ENCODE data around the gene FSIP1. TPM values are rescaled to one million over a fixed set of nuclear protein-coding genes. Genes with fewer than 3 reads are reported as not detected.

FSIP1 gene
- total and polyA plus RNA-seq, 9 of the 15 experiments (the other 6 are each of a cell fraction or from before 2014, with no cell fraction given) = 0.07 to 0.51 (median 0.29) TPM

DNA sequence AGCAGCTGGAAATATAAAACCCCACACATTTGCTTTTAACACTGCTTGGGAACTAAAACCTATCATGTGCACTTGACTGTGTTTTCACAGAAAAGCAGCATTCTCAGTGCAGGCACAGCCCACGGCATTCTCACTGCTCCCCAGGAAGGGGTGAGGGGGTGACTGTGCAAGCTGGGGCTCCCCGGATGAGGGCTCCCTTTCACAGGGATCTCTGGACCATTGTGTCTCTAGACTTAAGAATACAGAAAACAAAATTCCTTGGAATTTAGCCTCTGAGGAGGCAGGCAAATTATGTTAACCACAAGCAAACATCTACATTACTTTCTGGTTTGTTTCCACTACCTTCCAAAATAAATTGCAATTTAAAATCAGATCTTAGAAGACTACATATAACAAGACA, 100.3 kb downstream of the FSIP1 start (continued):
- TF ChIP-seq, protein P1, sequence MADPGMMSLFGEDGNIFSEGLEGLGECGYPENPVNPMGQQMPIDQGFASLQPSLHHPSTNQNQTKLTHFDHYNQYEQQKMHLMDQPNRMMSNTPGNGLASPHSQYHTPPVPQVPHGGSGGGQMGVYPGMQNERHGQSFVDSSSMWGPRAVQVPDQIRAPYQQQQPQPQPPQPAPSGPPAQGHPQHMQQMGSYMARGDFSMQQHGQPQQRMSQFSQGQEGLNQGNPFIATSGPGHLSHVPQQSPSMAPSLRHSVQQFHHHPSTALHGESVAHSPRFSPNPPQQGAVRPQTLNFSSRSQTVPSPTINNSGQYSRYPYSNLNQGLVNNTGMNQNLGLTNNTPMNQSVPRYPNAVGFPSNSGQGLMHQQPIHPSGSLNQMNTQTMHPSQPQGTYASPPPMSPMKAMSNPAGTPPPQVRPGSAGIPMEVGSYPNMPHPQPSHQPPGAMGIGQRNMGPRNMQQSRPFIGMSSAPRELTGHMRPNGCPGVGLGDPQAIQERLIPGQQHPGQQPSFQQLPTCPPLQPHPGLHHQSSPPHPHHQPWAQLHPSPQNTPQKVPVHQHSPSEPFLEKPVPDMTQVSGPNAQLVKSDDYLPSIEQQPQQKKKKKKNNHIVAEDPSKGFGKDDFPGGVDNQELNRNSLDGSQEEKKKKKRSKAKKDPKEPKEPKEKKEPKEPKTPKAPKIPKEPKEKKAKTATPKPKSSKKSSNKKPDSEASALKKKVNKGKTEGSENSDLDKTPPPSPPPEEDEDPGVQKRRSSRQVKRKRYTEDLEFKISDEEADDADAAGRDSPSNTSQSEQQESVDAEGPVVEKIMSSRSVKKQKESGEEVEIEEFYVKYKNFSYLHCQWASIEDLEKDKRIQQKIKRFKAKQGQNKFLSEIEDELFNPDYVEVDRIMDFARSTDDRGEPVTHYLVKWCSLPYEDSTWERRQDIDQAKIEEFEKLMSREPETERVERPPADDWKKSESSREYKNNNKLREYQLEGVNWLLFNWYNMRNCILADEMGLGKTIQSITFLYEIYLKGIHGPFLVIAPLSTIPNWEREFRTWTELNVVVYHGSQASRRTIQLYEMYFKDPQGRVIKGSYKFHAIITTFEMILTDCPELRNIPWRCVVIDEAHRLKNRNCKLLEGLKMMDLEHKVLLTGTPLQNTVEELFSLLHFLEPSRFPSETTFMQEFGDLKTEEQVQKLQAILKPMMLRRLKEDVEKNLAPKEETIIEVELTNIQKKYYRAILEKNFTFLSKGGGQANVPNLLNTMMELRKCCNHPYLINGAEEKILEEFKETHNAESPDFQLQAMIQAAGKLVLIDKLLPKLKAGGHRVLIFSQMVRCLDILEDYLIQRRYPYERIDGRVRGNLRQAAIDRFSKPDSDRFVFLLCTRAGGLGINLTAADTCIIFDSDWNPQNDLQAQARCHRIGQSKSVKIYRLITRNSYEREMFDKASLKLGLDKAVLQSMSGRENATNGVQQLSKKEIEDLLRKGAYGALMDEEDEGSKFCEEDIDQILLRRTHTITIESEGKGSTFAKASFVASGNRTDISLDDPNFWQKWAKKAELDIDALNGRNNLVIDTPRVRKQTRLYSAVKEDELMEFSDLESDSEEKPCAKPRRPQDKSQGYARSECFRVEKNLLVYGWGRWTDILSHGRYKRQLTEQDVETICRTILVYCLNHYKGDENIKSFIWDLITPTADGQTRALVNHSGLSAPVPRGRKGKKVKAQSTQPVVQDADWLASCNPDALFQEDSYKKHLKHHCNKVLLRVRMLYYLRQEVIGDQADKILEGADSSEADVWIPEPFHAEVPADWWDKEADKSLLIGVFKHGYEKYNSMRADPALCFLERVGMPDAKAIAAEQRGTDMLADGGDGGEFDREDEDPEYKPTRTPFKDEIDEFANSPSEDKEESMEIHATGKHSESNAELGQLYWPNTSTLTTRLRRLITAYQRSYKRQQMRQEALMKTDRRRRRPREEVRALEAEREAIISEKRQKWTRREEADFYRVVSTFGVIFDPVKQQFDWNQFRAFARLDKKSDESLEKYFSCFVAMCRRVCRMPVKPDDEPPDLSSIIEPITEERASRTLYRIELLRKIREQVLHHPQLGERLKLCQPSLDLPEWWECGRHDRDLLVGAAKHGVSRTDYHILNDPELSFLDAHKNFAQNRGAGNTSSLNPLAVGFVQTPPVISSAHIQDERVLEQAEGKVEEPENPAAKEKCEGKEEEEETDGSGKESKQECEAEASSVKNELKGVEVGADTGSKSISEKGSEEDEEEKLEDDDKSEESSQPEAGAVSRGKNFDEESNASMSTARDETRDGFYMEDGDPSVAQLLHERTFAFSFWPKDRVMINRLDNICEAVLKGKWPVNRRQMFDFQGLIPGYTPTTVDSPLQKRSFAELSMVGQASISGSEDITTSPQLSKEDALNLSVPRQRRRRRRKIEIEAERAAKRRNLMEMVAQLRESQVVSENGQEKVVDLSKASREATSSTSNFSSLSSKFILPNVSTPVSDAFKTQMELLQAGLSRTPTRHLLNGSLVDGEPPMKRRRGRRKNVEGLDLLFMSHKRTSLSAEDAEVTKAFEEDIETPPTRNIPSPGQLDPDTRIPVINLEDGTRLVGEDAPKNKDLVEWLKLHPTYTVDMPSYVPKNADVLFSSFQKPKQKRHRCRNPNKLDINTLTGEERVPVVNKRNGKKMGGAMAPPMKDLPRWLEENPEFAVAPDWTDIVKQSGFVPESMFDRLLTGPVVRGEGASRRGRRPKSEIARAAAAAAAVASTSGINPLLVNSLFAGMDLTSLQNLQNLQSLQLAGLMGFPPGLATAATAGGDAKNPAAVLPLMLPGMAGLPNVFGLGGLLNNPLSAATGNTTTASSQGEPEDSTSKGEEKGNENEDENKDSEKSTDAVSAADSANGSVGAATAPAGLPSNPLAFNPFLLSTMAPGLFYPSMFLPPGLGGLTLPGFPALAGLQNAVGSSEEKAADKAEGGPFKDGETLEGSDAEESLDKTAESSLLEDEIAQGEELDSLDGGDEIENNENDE (IDR thresholded peaks at IDR 0.05; ENCODE audit: low read depth, low read length) = no peak
- no peak for TF ChIP-seq DNMT1 (IDR thresholded peaks at IDR 0.05)
- TF ChIP-seq, protein P2, sequence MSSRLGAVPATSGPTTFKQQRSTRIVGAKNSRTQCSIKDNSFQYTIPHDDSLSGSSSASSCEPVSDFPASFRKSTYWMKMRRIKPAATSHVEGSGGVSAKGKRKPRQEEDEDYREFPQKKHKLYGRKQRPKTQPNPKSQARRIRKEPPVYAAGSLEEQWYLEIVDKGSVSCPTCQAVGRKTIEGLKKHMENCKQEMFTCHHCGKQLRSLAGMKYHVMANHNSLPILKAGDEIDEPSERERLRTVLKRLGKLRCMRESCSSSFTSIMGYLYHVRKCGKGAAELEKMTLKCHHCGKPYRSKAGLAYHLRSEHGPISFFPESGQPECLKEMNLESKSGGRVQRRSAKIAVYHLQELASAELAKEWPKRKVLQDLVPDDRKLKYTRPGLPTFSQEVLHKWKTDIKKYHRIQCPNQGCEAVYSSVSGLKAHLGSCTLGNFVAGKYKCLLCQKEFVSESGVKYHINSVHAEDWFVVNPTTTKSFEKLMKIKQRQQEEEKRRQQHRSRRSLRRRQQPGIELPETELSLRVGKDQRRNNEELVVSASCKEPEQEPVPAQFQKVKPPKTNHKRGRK (tag; IDR thresholded peaks at IDR 0.05) = no peak

Data from K562 (cell line).